HG02938 (cell line): Measurements from ENCODE around the gene TUBB1.
A peak's percentile ranks its signal among the peaks of the same experiment; 100 is the strongest.
"Not testable (repeated sequence)": the region's sequence is repeated elsewhere in the genome, so short reads cannot be mapped to it uniquely, and the experiment has no call there.

Experiments
- ATAC-seq: cut with Tn5 transposase; IDR thresholded peaks from one replicate; pipeline ENCODE4 v1.9.1; 2021; ENCODE audit warnings: mild to moderate bottlenecking, moderate library complexity; ENCODE audit not compliant: unreplicated experiment

TUBB1 gene

DNA sequence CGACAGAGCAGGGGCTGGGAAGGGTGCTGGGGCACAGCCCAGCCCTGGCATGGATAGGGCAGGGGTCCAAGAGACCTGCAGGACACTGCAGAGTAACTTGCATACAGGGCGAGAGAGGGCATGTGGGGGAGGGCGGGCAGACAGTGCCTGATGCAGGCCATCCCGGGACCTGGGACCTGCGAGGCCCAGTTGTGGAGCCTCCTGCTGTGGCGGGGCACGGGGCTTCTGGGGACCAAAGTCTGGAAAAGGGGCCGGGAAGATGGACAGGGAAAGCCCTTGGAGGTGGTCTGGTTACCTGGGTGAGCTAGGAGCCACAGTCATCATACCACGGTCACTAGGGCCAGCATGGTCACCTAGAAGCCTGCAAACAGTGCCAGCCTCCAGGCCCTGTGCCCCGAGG is 412 bp upstream of the TUBB1 start:
- ATAC-seq = no peak

DNA sequence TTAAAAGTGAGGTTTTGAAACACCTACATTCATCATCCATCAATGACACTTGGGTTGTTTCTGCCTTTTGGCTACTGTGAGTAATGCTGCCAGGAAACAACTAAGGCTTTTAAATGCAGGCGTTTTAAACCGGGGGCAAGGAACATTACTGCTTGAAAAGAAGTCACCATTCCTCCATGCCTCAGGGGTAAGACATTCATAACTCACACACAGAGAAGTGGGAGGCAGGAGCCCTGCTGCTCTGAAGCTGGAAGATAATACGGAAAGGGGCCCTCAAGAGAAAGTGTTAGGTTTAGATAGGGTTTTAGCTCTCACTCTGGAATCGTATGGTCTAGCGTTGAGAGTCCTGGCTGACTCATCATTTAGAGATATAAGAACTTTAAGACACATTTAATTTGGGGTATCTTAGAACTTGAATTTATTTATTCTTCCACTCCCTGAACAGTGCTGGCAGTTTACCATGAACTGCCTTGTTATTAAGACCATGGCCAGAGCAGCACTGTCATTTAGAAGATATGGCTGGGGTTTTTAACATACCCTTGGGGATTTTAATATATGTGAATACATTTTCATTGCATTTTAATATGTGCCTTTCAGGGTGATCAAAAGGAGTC is 1.8 kb downstream of the TUBB1 start:
- no peak for ATAC-seq

DNA sequence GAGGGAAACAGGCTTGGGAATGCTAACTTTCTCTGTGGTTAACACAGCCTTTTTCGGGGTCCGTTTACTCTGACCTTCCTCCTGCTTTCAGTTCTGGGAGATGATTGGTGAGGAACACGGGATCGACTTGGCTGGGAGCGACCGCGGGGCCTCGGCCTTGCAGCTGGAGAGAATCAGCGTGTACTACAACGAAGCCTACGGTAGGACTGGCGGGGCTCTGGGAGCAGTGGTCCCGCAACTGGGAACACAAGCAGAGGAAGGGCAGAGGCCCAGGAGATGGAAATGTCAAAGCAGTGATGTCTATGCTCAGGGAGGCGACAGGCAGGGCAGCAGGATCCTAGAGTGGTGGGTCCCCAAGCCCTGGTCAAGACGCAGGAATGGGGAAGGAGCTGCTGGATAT is 3.5 kb downstream of the TUBB1 start:
- no peak for ATAC-seq

DNA sequence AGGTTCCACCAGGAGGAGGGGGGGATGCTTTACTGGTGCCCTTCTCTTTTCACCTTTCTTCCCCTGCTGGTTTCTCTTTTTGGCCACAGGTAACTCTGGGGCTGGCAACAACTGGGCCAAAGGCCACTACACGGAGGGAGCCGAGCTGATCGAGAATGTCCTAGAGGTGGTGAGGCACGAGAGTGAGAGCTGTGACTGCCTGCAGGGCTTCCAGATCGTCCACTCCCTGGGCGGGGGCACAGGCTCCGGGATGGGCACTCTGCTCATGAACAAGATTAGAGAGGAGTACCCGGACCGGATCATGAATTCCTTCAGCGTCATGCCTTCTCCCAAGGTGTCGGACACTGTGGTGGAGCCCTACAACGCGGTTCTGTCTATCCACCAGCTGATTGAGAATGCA is 4.4 kb downstream of the TUBB1 start:
- no peak for ATAC-seq

DNA sequence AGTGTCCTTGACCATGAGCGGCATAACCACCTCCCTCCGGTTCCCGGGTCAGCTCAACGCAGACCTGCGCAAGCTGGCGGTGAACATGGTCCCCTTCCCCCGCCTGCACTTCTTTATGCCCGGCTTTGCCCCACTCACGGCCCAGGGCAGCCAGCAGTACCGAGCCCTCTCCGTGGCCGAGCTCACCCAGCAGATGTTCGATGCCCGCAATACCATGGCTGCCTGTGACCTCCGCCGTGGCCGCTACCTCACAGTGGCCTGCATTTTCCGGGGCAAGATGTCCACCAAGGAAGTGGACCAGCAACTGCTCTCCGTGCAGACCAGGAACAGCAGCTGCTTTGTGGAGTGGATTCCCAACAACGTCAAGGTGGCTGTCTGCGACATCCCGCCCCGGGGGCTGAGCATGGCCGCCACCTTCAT is 4.9 kb downstream of the TUBB1 start:
- ATAC-seq = no peak

DNA sequence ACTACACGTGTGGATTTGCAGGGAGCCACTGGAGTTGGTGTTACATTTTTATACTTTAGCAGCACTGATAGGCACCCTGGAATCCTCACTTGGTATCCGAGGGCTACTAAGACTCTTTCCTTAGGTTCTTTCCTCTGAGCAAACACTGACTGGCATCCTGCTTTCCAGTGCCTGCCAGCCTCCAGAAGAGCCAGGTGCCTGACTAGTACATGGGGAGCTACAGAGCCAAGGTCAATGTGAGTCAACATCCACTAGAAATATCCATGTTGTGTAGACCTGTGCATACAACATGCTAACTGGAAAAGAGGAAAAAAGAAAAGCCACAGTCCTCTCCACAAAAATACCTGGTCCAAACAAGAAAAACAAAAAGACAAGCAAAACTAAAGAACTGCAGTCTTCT is 5.9 kb downstream of the TUBB1 start:
- no peak for ATAC-seq

DNA sequence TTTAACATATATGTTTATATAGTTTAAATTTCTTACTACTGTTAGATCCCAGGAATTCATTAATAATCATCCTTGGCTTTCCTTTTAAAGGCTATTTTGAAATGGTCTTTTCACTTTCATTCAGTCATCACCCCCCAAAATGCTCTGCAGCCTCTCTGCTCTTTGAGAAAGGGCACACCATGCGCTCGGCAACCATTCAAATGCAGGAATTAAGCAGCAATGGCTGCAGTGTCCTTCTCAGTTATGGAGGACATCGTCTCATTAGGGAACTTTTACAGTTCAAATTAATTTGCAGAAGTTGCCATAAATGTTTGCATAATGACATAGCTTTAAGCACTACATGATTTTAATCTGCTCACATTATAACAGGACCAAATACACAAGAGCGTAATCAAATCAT is 6.3 kb downstream of the TUBB1 start:
- no peak for ATAC-seq

DNA sequence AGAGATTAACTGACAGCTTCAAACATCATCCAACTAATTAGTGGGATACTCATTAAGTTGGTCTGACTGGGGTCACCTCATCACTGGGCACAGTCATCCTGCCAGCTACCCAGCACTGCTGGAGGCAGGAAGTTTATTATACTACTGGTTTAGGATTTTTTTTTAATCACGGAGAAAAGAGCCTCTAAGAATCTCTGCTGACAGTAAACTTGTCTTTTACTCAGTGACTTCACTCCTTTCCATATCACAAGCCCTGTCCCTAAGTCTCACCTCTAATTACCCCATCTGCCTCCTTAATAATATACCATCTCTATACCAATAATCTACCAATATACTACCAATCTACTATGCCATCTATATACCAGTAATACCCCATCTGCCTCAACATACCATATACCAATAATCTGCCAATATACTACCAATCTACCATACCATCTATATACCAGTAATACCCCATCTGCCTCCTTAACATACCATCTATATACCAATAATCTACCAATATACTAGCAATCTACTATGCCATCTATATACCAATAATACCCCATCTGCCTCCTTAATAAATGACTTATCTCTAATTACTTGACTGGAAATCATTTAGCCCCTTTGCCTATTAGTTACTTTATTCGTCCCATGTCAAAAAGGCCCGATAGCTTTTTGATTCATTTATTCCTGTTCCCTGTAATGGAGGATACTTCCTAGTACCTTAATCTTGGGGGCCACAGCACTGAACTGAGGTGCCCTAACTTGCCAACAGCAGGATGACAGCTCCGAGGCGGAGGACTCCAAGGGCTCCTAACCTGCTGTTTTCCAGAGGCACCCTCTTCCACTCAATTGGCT is 7.9 kb downstream of the TUBB1 start:
- no peak for ATAC-seq

DNA sequence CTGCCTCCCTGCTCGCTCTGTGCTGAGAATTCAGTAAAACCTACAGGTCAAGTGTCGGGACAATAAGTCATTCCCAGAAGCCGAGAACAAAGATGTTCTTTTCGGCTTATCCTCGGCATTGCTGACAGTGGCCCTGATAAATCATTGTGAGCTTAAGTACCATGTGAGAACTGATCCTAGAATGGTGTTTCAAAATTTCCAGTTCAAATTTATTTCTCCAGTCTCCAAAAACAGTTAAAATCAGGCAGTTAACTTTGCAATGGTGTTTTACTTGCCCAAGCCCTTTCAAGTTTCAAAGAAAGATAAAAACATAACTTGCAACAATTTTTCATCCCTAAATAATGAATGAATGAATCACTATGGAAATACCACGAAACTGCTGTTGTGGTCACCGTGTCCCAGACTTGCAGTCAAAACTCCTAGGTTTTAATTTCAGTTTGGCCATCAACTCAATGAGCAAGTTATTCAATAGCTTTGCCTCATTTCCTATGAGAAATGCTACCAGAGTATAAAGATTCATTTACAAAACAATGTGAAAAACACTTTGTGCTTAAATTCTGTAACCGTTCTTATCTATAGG is 8.6 kb downstream of the TUBB1 start:
- ATAC-seq = no peak

DNA sequence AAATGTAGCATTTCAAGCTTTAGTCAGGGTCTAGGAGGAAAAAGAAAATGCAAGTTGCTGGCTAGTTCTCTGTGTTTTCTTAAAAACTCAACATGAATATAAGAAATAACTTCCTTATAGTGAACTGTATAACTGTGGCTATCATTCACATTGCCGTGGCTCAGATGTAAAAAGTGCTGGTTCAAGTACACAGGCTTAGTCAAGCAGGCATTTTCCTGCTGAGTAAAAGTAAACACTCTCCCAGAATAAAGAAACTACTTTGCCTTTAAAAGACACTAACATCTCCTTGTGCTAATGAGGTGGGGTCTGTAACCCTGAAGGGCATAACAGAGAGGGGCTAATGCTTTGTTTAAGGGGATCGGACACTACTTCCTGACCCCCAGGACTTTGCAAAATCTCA is 9.6 kb downstream of the TUBB1 start:
- ATAC-seq = no peak

DNA sequence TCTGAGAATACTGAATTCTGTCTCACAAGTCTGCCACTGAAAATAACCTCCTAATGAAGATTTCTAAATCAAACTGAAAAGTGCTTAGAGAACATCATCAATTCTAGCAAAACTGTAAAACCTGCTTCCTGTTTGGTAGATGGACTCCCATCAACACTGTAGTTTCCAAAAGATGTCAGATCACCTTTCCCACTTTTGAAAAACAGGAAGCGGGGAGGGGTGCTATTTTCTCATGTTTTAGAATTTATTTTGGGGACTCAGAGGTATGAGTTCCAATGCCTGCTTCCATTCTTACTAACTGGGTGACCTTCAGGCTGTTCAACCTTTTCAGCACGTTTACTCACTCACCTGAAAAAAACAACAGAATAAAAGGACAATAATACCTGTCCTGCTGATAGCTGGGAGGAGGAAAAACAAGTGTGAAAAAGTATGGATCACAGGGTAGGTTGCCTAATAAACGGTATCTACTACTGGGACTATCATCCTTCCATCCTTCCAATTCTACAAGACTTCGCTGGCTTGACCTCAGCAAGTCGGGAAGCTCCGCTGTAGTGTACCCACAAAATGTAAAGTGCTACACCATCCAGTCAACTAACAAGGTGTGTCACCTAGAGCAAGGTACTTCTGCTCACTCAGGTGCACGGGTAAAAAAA is 11.8 kb downstream of the TUBB1 start:
- no peak for ATAC-seq

DNA sequence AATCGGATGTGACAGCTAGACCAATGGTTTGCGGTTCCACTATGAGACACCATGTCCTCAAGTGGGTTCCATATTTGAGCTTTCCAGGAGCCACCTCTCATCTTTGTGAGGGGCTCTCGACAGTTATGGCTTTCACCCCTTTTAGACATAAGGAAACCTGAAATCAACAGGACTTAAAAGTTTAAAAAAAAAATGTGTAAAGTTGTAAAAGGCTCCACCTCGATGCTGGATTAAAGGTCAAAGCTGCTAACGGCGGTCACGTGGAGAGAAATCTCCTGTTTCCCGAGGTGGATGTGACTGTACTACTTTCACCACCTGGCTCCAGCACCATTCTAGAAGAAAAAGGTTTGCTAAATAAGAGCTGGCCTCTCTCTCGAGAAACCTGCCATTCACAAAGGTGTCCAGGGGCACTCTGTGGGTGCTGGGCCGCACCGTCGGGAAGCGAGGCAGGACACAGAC is 12.4 kb downstream of the TUBB1 start:
- ATAC-seq = no peak

DNA sequence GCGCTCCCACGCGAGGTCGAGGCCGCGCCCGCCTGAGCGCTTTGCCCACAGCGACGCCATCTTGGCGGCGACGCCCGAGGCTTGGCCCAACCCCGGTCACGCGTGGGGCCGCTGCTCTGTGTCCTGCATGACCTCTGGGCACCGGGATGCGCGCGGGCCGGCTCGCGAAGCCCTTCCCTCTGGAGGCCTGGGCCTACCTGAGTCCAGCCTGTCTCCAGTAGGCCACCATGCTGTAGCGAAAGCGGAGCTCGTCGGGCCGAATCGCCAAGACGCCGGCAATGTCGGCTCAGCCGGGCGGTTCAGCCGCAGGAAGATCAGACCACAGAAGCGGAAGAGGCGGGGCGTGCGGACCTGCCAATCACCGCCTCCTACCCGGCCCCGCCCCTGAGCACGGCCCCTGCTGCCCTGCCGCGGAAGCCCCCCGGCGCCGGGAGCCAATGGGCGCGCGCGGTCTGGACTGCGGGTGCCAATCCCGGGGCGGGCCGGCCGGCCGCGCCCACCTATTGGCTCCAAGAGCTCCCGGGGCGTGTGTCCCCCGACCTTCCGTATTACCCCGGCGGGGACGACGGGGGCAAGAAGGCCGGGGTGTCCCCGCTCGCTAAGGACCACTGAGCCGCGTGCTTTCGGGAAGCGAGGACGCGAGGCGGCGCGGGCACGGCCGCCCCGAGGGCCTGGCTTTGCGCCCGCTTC is 12.9 kb downstream of the TUBB1 start, which contains the start of gene ATP5F1E:
ATP5F1E (minus strand) TSS at position 313 of the 690 bp plus-strand sequence; CDS start at position 229, 84 bp downstream.
- peak; percentile 85 for ATAC-seq

DNA sequence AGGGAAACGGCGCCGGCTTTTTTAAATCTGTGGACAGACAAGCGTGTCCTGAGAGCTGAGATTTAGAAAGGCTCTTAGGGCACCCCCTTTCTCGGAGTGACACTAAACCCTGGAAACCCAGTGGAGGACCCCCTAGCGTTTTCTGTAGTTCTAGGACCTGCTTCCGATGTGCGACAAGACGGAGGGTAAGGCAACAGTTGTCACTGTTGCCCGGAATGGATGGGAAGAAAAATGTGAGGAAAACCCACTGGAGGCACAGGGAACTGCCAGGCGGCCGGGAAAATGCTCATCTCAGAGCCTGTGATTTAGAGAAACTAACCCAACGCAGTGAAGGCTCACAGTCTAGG is 13.5 kb downstream of the TUBB1 start:
- ATAC-seq = no peak

DNA sequence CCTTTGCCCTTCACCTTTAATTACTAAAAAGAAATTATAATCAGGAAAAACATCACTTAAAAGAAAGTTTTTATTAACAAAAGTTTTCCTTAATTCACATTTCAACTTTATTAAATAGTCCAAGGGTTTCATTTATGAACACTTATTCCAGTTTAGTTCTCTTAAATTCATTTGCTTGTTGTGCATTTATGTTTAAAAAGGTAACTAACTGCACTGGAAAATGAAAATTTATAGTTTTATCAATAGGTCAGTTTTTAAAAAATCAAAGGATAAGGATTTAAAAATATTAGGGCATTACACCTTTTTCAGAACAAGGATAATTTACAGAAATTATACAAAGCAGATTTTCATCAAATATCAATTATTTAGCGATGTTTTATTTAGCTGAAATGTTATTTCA is 13.9 kb downstream of the TUBB1 start:
- ATAC-seq = no peak

DNA sequence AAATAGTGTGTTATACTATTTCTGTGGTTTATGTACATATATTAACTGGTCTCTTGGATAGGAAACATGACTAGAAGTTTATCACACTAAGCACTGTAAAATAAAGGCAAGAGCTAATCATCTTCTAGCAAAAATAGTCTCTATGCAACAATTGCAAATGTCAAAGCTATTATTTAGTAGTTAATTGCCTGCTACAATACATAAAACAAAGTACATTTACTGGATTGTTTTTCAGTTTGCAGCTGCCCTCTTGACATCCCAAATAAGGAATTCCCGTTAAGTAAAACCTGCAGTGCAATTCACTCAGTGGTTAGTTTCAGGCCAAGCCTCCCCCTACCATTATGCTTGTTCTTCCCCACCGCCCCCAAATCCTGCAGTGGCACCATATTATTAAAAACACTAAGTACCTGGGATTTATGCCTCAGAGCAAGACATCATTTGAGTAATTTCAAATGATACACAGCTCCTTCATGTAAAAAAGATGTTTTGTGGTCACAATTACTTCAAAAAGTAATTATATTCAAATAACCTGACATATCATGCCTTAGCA is 14.5 kb downstream of the TUBB1 start:
- ATAC-seq = no peak

DNA sequence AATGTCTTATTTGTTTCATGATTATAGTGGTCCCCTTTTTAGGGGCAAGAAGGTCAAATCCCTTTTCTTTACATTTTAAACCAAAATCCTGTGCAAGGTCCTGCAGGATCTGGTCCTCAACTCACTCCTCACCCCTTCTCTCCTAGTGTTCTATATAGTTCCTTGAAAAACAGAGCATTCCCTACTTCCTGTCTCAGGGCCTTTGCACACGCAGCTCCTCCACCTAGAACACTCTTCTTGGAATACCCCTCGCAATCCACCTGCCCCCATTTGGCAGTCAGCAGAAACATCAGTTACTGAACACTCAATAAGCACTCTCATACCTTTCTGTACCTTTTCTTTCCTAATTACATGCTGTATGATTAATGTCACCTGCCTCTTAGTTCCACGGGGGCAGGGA is 16.2 kb downstream of the TUBB1 start:
- no peak for ATAC-seq

DNA sequence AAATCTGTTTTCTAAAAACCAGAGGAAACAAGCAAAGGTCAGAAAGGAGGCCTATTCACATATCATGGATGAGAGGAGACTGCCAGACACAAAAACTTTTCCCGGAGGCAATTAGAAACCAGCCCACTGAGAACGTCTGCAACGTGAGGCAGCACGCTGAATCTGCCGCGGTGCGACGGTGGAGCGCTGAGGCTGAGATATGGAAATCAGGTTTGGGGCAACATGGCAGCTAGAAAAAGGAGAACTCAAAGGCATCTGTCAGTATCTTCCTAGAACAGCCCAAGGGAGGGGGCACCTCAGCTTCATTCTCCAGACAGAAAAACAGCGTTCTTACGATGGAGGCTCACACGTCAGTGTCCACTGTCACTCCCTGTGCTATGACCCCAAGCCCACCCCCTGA is 18.2 kb downstream of the TUBB1 start:
- no peak for ATAC-seq

DNA sequence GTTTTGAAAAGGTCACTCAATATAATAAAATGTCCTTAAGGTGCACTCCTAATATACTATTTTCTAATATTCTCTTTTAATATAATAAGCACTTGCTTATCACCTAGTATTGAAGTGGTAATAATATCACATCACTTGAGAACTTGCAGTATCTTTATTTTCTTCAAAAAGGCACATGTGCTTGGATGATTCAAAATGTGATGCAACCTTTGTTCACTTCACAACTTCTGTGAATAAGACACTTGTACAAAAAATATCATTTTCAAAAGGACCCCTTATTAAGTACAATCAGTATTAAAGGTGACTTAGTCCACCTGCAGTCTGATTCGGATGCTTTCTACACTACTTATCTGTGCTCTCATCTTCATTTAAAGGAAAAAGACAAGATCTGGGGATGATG is 20.0 kb downstream of the TUBB1 start:
- no peak for ATAC-seq

DNA sequence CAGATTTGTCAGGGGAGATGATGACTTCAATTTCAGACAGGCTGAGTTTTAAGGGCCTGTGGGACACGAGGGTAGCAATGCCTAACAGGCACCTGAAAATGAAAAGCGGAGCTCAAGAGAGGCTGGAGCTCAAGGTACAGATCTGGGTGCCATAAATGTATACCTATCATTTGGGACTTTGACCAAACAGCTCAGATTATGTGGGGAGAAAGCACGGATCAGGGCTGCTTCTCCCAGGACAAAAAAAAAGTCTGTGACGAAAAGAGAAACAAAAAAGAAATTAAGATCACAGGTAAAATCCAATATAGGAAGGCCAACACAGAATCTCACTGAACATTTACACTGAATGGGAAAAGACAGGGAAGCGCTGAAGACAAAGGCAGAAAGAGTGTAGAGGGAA is 21.4 kb downstream of the TUBB1 start:
- no peak for ATAC-seq

DNA sequence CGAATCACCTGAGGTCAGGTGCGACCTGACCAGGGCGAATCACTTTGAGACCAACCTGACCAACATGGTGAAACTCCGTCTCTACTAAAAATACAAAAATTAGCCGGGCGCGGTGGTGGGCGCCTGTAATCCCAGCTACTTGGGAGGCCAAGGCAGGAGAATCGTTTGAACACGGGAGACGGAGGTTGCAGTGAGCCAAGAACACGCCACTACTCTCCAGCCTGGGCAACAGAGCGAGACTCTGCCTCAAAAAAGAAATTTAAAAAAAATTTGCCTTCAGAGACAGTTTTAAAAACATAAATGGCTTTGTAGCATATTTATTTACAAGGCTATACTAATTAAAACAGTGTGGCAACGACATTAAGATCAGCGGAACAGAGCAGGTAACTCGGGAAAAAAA is 22.3 kb downstream of the TUBB1 start:
- not testable (repeated sequence) for ATAC-seq
